ENCODE results near the gene ST6GALNAC3.

The ST6GALNAC3 gene

GRCh38 chr1:76354236-76354635, 279.7 kb downstream of the ST6GALNAC3 start:
- in situ Hi-C loops (cut with HindIII; ENCODE audit: low sequenced_read_pairs), result no loop called here
- H3K4me3 ChIP-seq (ENCODE audit: low read depth, low read length), result no peak overlapping the region
- no peak for DNase-seq (ENCODE audit: low read depth)
- no peak for TF ChIP-seq CTCF (IDR thresholded peaks at IDR 0.05; ENCODE audit: low read depth, low read length, missing control alignments)

GRCh38 chr1:76366726-76367125, 292.2 kb downstream of the ST6GALNAC3 start:
- no peak overlapping the region for H3K4me3 ChIP-seq (ENCODE audit: low read depth, low read length)
- TF ChIP-seq CTCF (IDR thresholded peaks at IDR 0.05; ENCODE audit: low read depth, low read length, missing control alignments), result no peak
- in situ Hi-C loops (cut with HindIII; ENCODE audit: low sequenced_read_pairs), result no loop called here
- DNase-seq (ENCODE audit: low read depth), result no peak

GRCh38 chr1:76371941-76372340, 297.4 kb downstream of the ST6GALNAC3 start:
- no peak overlapping the region for H3K4me3 ChIP-seq (ENCODE audit: low read depth, low read length)
- in situ Hi-C loops (cut with HindIII; ENCODE audit: low sequenced_read_pairs), result no loop called here
- TF ChIP-seq CTCF (IDR thresholded peaks at IDR 0.05; ENCODE audit: low read depth, low read length, missing control alignments), result no peak
- no peak for DNase-seq (ENCODE audit: low read depth)

GRCh38 chr1:76374086-76374485, 299.5 kb downstream of the ST6GALNAC3 start:
- no peak overlapping the region for H3K4me3 ChIP-seq (ENCODE audit: low read depth, low read length)
- no peak for TF ChIP-seq CTCF (IDR thresholded peaks at IDR 0.05; ENCODE audit: low read depth, low read length, missing control alignments)
- in situ Hi-C loops (cut with HindIII; ENCODE audit: low sequenced_read_pairs), result no loop called here
- no peak for DNase-seq (ENCODE audit: low read depth)

GRCh38 chr1:76377247-76377646, 302.7 kb downstream of the ST6GALNAC3 start:
- TF ChIP-seq CTCF (IDR thresholded peaks at IDR 0.05; ENCODE audit: low read depth, low read length, missing control alignments), result no peak
- in situ Hi-C loops (cut with HindIII; ENCODE audit: low sequenced_read_pairs), result no loop called here
- no peak for DNase-seq (ENCODE audit: low read depth)
- no peak overlapping the region for H3K4me3 ChIP-seq (ENCODE audit: low read depth, low read length)

GRCh38 chr1:76379506-76379905, 305.0 kb downstream of the ST6GALNAC3 start:
- in situ Hi-C loops (cut with HindIII; ENCODE audit: low sequenced_read_pairs), result no loop called here
- TF ChIP-seq CTCF (IDR thresholded peaks at IDR 0.05; ENCODE audit: low read depth, low read length, missing control alignments), result no peak
- H3K4me3 ChIP-seq (ENCODE audit: low read depth, low read length), result no peak overlapping the region
- peak; percentile 72 for DNase-seq (ENCODE audit: low read depth)
